Spleen (tissue), 7 donors: Measurements from ENCODE around the gene TP63.

Experiments
- CTCF ChIP-seq, 11 experiments: fragments of 200-600 bp in 7 of 11; fragments of 450-650 bp in 4 of 11; sonication (generic) in 4 of 11; IDR thresholded peaks in 8 of 11; conservative IDR thresholded peaks in 3 of 11; 1 replicate in 7 of 11; 2 replicates in 4 of 11; pipeline versions ENCODE4 v1.4.0 to v1.8.0; 2016 to 2021; ENCODE audit warnings: antibody characterized with exemption in 11 of 11, inconsistent platforms in 4 of 11, mild to moderate bottlenecking in 1 of 11
- POLR2A ChIP-seq, 3 donors: fragments of 450-650 bp; IDR thresholded peaks; one replicate each; pipeline ENCODE4 v1.5.1; 2017; ENCODE audit warnings: antibody characterized with exemption in 3 of 3, mild to moderate bottlenecking in 1 of 3
- POLR2AphosphoS5 ChIP-seq, 3 donors: sonication (generic); formaldehyde crosslinking; IDR thresholded peaks; one replicate each; pipeline ENCODE4 v1.5.1; 2017; ENCODE audit warnings: antibody characterized with exemption in 3 of 3
- donor health status: DM: no; HTN: no; CAD: no; lungs with moderate emphysema.
- donor health status: DM: no; HTN: no; CAD: no.
- donor health status: DM: no; HTN: no; CAD: no.

- TF ChIP-seq CTCF (IDR thresholded peaks at IDR 0.05 in 8 of 11, conservative IDR thresholded peaks at IDR 0.05 in 3 of 11) (no peak), POLR2A (IDR thresholded peaks at IDR 0.05) (no peak), POLR2AphosphoS5 (IDR thresholded peaks at IDR 0.05) (no peak)
These were observed 44.1 kb upstream of the TP63 start for GRCh38 chr3:189586941-189587663.
